ENCODE measurements around the gene WIPF2.
"Not testable (repeated sequence)": the region's sequence is repeated elsewhere in the genome, so short reads cannot be mapped to it uniquely, and the experiment has no call there.

WIPF2 gene

GRCh38 chr17:40259505-40259904, 40.4 kb downstream of the WIPF2 start:
- no peak for DNase-seq

- DNase-seq, result no peak
Measured at GRCh38 chr17:40260528-40260927, 41.4 kb downstream of the WIPF2 start.

- no peak for DNase-seq
Measured at GRCh38 chr17:40264458-40265185, 45.5 kb downstream of the WIPF2 start.

GRCh38 chr17:40265337-40265736, 46.2 kb downstream of the WIPF2 start:
- no peak for DNase-seq

GRCh38 chr17:40266882-40267281, 47.8 kb downstream of the WIPF2 start:
- DNase-seq, result no peak

GRCh38 chr17:40268141-40268712, 49.1 kb downstream of the WIPF2 start:
- no peak for DNase-seq

GRCh38 chr17:40278414-40278813, 59.3 kb downstream of the WIPF2 start:
- no peak for DNase-seq

GRCh38 chr17:40279402-40279801, 60.3 kb downstream of the WIPF2 start:
- no peak for DNase-seq

GRCh38 chr17:40281663-40282062, 62.6 kb downstream of the WIPF2 start:
- no peak for DNase-seq

GRCh38 chr17:40283662-40284061, 64.6 kb downstream of the WIPF2 start:
- DNase-seq, result peak in 1 of 2 donors; percentile 62

- no peak for DNase-seq
Measured at GRCh38 chr17:40284085-40284713, 65.1 kb downstream of the WIPF2 start.

GRCh38 chr17:40286473-40286872, 67.4 kb downstream of the WIPF2 start:
- no peak for DNase-seq

- no peak for DNase-seq
Measured at GRCh38 chr17:40287159-40287493, 68.0 kb downstream of the WIPF2 start.

- peak; percentile 99 to 100 for DNase-seq
Measured at GRCh38 chr17:40287494-40288369, 68.6 kb downstream of the WIPF2 start, which contains the start of gene CDC6. Gene CDC6 (plus strand): TSS chr17:40287879. CDS start chr17:40289421, 1,542 bp downstream.

GRCh38 chr17:40290629-40291280, 71.7 kb downstream of the WIPF2 start:
- DNase-seq, result peak; percentile 39 to 59

GRCh38 chr17:40291281-40291664, 72.2 kb downstream of the WIPF2 start:
- no peak for DNase-seq

GRCh38 chr17:40293363-40293762, 74.3 kb downstream of the WIPF2 start:
- DNase-seq, result no peak

GRCh38 chr17:40295488-40296436, 76.7 kb downstream of the WIPF2 start:
- no peak for DNase-seq

GRCh38 chr17:40297511-40297910, 78.4 kb downstream of the WIPF2 start:
- no peak for DNase-seq

GRCh38 chr17:40298726-40299125, 79.6 kb downstream of the WIPF2 start:
- no peak for DNase-seq

GRCh38 chr17:40299159-40299757, 80.2 kb downstream of the WIPF2 start:
- DNase-seq, result not testable (repeated sequence)
